BLaER1 treated with 17β-estradiol and CSF1 and Interleukin-3, amounts not matched to agents 10 nM and 100 nM (cell line): ENCODE data around the gene IL1RN.

ENCODE experiments used
- H3K27ac ChIP-seq, 11 experiments: shearing (Covaris generic); formaldehyde crosslinking; 2 replicates each; pipeline ENCODE4 v1.8.1; 2022
- H3K27me3 ChIP-seq, 11 experiments: shearing (Covaris generic); formaldehyde crosslinking; 2 replicates each; pipeline ENCODE4 v1.8.1; 2022
- H3K36me3 ChIP-seq, 11 experiments: shearing (Covaris generic); formaldehyde crosslinking; 2 replicates each; pipeline ENCODE4 v1.8.1; 2022
- H3K4me1 ChIP-seq, 10 experiments: shearing (Covaris generic); formaldehyde crosslinking; 2 replicates each; pipeline ENCODE4 v1.8.1; 2022
- H3K4me2 ChIP-seq, 11 experiments: shearing (Covaris generic); formaldehyde crosslinking; 2 replicates each; pipeline ENCODE4 v1.8.1; 2022
- H3K4me3 ChIP-seq, 10 experiments: shearing (Covaris generic); formaldehyde crosslinking; 2 replicates each; pipeline ENCODE4 v1.8.1; 2022
- H3K9ac ChIP-seq, 11 experiments: shearing (Covaris generic); formaldehyde crosslinking; 2 replicates each; pipeline ENCODE4 v1.8.1; 2022
- H3K9me3 ChIP-seq, 11 experiments: shearing (Covaris generic); formaldehyde crosslinking; replicated peaks in 1 of 11; 2 replicates each; pipeline ENCODE4 v1.8.1; 2022
- H4K20me1 ChIP-seq, 11 experiments: shearing (Covaris generic); formaldehyde crosslinking; 2 replicates each; pipeline ENCODE4 v1.8.1; 2022
- Cebpa-rat ChIP-seq, 11 experiments: shearing (Covaris generic); IDR thresholded peaks; 2 replicates each; pipeline ENCODE4 v1.8.1; 2022

Gene IL1RN

GRCh38 chr2:113137827-113138226 is 10.4 kb downstream of the IL1RN start:
- Histone ChIP-seq H3K9ac (peak overlapping the region in 6 of 11 experiments; percentile 10 to 60 (median 37); a peak in 12 of 22 replicates), H3K4me3 (no peak overlapping the region), H3K4me2 (peak overlapping the region; percentile 64 to 76 (median 73)), H3K27ac (peak overlapping the region in 7 of 11 experiments; percentile 28 to 60 (median 46); a peak in 13 of 22 replicates), H3K4me1 (peaks cover 21 to 54% (median 25%) of the 10 kb centered on the region in 10 experiments), H3K9me3 (no peaks in the 10 kb centered on the region), H3K27me3 (no peaks in the 10 kb centered on the region), H4K20me1 (peaks cover 0 to 20% (median 0%) of the 10 kb centered on the region in 11 experiments; a peak in 5 of 22 replicates), H3K36me3 (peaks cover 0 to 16% (median 0%) of the 10 kb centered on the region in 11 experiments; a peak in 7 of 22 replicates)
- no peak for TF ChIP-seq Cebpa-rat (IDR thresholded peaks at IDR 0.05)

DNA sequence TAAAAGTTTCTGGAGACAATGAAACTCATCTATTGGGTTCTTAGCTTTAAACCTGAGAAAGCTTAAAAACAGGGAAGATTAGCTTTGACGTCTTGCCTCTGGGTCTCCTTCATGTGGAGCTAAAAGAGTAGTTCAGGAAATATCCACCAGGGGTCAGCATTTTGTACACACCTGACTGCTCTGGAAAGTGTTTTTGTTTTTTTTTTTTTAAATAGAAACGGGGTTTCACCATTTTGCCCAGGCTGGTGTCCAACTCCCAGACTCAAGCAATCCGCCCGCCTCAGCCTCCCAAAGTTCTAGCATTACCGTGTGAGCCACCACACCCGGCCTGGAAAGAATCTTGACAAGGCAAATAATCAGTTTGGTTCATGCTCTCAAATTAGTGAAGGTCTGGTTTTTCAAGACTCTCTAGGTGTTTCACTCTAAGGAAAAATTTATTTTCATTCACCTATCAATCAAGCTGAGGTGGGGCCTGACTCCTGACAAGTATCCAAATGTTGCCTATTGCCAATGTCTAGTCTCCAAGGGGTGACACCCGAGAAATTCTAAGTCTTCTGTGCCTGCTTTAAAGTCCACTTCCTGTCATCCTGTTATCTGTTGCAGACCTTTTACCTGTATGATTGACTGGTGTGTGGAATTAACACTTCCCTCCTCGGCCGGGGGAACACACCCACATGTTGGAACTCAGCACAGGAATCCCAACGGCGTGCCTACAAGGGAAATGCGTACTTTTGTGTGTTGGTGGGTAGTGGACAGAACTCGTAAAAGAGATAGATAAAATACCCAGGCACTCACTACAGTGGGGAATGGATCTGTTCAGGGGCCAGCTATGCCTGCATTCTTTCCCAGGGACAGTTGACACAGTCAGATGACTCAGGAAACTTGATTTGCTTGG is 11.3 kb downstream of the IL1RN start:
- Histone ChIP-seq H3K4me1 (peaks cover 21 to 46% (median 25%) of the 10 kb centered on the region in 10 experiments), H3K36me3 (peaks cover 0 to 7% (median 0%) of the 10 kb centered on the region in 11 experiments; a peak in 6 of 22 replicates), H3K9me3 (no peaks in the 10 kb centered on the region), H3K27me3 (no peaks in the 10 kb centered on the region), H3K4me2 (peak overlapping the region; percentile 64 to 76 (median 73); a peak in 21 of 22 replicates), H4K20me1 (peaks cover 0 to 11% (median 0%) of the 10 kb centered on the region in 11 experiments; a peak in 4 of 22 replicates), H3K4me3 (no peak overlapping the region), H3K9ac (peak overlapping the region in 3 of 11 experiments; percentile 14 to 36 (median 23); a peak in 2 of 22 replicates), H3K27ac (peak overlapping the region in 6 of 11 experiments; percentile 4 to 60 (median 34); a peak in 8 of 22 replicates)
- no peak for TF ChIP-seq Cebpa-rat (IDR thresholded peaks at IDR 0.05)

- Histone ChIP-seq H3K4me1 (peaks cover 21 to 27% (median 23%) of the 10 kb centered on the region in 10 experiments), H3K4me3 (no peak overlapping the region), H3K36me3 (no peaks in the 10 kb centered on the region), H3K27ac (no peak overlapping the region), H3K9ac (no peak overlapping the region), H3K4me2 (no peak overlapping the region), H4K20me1 (no peaks in the 10 kb centered on the region), H3K9me3 (peaks cover 0 to 7% (median 0%) of the 10 kb centered on the region in 11 experiments; a peak in 3 of 22 replicates), H3K27me3 (no peaks in the 10 kb centered on the region)
- no peak for TF ChIP-seq Cebpa-rat (IDR thresholded peaks at IDR 0.05)
Measured at GRCh38 chr2:113141451-113141850, 14.1 kb downstream of the IL1RN start.

GRCh38 chr2:113142290-113142689 is 14.9 kb downstream of the IL1RN start:
- H3K27ac ChIP-seq = no peak overlapping the region
- H4K20me1 ChIP-seq = no peaks in the 10 kb centered on the region
- H3K27me3 ChIP-seq = no peaks in the 10 kb centered on the region
- no peaks in the 10 kb centered on the region for H3K36me3 ChIP-seq
- H3K9ac ChIP-seq = no peak overlapping the region
- H3K9me3 ChIP-seq = peaks cover 0 to 7% (median 0%) of the 10 kb centered on the region in 11 experiments; a peak in 3 of 22 replicates
- peaks cover 16 to 20% (median 18%) of the 10 kb centered on the region in 10 experiments for H3K4me1 ChIP-seq
- no peak overlapping the region for H3K4me2 ChIP-seq
- no peak overlapping the region for H3K4me3 ChIP-seq
- TF ChIP-seq Cebpa-rat (IDR thresholded peaks at IDR 0.05) = no peak

DNA sequence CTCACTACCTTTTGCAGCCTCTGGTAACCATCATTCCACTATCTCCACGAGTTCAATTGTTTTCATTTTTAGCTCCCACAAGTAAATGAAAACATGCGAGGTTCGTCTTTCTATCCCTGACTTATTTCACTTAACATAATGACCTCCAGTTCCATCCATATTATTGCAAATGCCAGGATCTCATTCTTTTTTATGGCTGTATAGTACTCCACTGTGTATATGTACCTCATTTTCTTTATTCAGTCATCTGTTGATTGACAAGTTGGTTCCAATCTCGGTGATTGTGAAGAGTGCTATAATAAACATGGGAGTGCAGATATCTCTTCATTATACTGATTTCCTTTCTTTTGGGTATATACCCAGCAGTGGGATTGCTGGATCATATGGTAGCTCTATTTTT is 16.9 kb downstream of the IL1RN start:
- TF ChIP-seq Cebpa-rat (IDR thresholded peaks at IDR 0.05) = no peak
- Histone ChIP-seq H3K4me2 (no peak overlapping the region), H3K36me3 (no peaks in the 10 kb centered on the region), H4K20me1 (no peaks in the 10 kb centered on the region), H3K9ac (no peak overlapping the region), H3K4me1 (peaks cover 0 to 6% (median 4%) of the 10 kb centered on the region in 10 experiments; a peak in 16 of 20 replicates), H3K27ac (no peak overlapping the region), H3K27me3 (no peaks in the 10 kb centered on the region), H3K9me3 (peaks cover 0 to 7% (median 0%) of the 10 kb centered on the region in 11 experiments; a peak in 3 of 22 replicates), H3K4me3 (no peak overlapping the region)

DNA sequence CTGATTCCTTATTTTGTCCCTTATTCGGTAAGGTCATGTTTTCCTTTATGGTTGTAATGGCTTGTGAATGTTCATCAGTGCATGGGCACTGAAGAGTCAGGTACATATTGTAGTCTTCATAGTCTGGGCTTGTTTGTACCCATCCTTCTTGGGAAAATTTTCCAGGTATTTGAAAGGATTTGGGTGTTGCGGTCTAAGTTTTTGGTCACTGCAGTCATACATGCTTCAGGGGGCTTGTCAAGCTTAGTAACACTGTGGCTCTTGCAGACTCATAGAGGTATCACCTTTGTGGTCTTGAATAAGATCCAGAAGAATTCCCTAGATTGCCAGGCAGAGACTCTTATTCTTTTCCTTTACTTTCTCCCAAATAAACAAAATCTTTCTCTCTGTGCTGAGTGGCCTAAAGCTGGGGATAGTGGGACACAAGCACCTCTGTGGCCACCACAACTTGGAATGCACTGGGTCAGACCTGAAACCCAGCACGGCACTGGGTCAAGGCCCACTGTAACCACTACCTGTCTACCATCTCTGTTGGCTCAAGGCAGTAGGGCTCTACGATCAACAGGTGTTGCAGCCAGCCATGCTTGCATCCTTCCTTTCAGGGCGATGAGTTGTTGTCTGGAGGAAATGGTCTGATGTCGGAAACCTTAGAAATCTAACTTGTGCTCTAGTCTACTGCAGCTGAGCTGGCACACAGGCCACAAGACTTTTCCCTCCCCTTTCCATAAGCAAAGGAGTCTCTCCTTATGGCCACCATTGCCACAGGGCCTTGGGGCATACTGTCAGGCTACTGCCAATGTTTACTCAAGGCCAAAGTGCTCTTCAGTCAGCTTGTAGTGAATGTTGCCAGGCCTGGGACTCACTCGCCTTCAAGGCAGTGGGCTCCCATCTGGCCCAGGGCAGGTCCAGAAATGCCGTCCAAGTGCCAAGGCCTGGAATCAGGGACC is 21.5 kb downstream of the IL1RN start:
- Histone ChIP-seq H3K27me3 (no peaks in the 10 kb centered on the region), H3K4me3 (no peak overlapping the region), H3K36me3 (no peaks in the 10 kb centered on the region), H3K9ac (no peak overlapping the region), H4K20me1 (no peaks in the 10 kb centered on the region), H3K9me3 (peaks cover 0 to 7% (median 0%) of the 10 kb centered on the region in 11 experiments; a peak in 3 of 22 replicates), H3K27ac (no peak overlapping the region), H3K4me2 (peak overlapping the region in 9 of 11 experiments; percentile 35 to 69 (median 53); a peak in 17 of 22 replicates), H3K4me1 (peaks cover 9 to 17% (median 11%) of the 10 kb centered on the region in 10 experiments; a peak in 19 of 20 replicates)
- no peak for TF ChIP-seq Cebpa-rat (IDR thresholded peaks at IDR 0.05)

- H3K4me1 ChIP-seq = peaks cover 9 to 17% (median 11%) of the 10 kb centered on the region in 10 experiments; a peak in 19 of 20 replicates
- TF ChIP-seq Cebpa-rat (IDR thresholded peaks at IDR 0.05) = no peak
- H3K4me3 ChIP-seq = no peak overlapping the region
- no peaks in the 10 kb centered on the region for H3K27me3 ChIP-seq
- H3K36me3 ChIP-seq = no peaks in the 10 kb centered on the region
- no peak overlapping the region for H3K27ac ChIP-seq
- peak overlapping the region in 9 of 11 experiments; percentile 35 to 69 (median 53); a peak in 17 of 22 replicates for H3K4me2 ChIP-seq
- H3K9ac ChIP-seq = no peak overlapping the region
- H4K20me1 ChIP-seq = no peaks in the 10 kb centered on the region
- peaks cover 0 to 7% (median 0%) of the 10 kb centered on the region in 11 experiments; a peak in 2 of 22 replicates for H3K9me3 ChIP-seq
Measured at GRCh38 chr2:113149553-113150257, 22.3 kb downstream of the IL1RN start.

GRCh38 chr2:113150258-113150601 is 22.8 kb downstream of the IL1RN start:
- peaks cover 9 to 17% (median 11%) of the 10 kb centered on the region in 10 experiments; a peak in 19 of 20 replicates for H3K4me1 ChIP-seq
- TF ChIP-seq Cebpa-rat (IDR thresholded peaks at IDR 0.05) = no peak
- no peak overlapping the region for H3K4me3 ChIP-seq
- H4K20me1 ChIP-seq = no peaks in the 10 kb centered on the region
- H3K27ac ChIP-seq = no peak overlapping the region
- peaks cover 0 to 2% (median 0%) of the 10 kb centered on the region in 11 experiments; a peak in 2 of 22 replicates for H3K9me3 ChIP-seq
- peaks cover 0 to 1% (median 0%) of the 10 kb centered on the region in 11 experiments; a peak in 1 of 22 replicates for H3K27me3 ChIP-seq
- no peaks in the 10 kb centered on the region for H3K36me3 ChIP-seq
- no peak overlapping the region for H3K9ac ChIP-seq
- peak overlapping the region in 2 of 11 experiments; percentile 48 to 53; a peak in 1 of 22 replicates for H3K4me2 ChIP-seq
